Measurements from ENCODE around the gene EPS8.

Gene EPS8

GRCh38 chr12:15602051-15602672 lies 187.0 kb downstream of the EPS8 start:
- Histone ChIP-seq H3K27ac (ENCODE audit: low read length) (no peak overlapping the region), H3K9ac (ENCODE audit: low read length) (no peak overlapping the region), H3K36me3 (ENCODE audit: control insufficient read depth, low read depth, low read length) (no peaks in the 10 kb centered on the region), H3K9me3 (ENCODE audit: control insufficient read depth, low read depth, low read length) (no peaks in the 10 kb centered on the region), H3K4me1 (ENCODE audit: control insufficient read depth, low read depth, low read length) (no peaks in the 10 kb centered on the region), H3K27me3 (ENCODE audit: control insufficient read depth, insufficient read depth, low read length) (no peaks in the 10 kb centered on the region), H3K4me3 (ENCODE audit: low read length) (no peak overlapping the region)

- no peaks in the 10 kb centered on the region for H3K27me3 ChIP-seq (ENCODE audit: control insufficient read depth, insufficient read depth, low read length)
- no peaks in the 10 kb centered on the region for H3K36me3 ChIP-seq (ENCODE audit: control insufficient read depth, low read depth, low read length)
- no peaks in the 10 kb centered on the region for H3K9me3 ChIP-seq (ENCODE audit: control insufficient read depth, low read depth, low read length)
- no peaks in the 10 kb centered on the region for H3K4me1 ChIP-seq (ENCODE audit: control insufficient read depth, low read depth, low read length)
- no peak overlapping the region for H3K27ac ChIP-seq (ENCODE audit: low read length)
- no peak overlapping the region for H3K9ac ChIP-seq (ENCODE audit: low read length)
- no peak overlapping the region for H3K4me3 ChIP-seq (ENCODE audit: low read length)
Measured at GRCh38 chr12:15601210-15601800, 187.9 kb downstream of the EPS8 start.

GRCh38 chr12:15600223-15600935 lies 188.8 kb downstream of the EPS8 start:
- Histone ChIP-seq H3K36me3 (ENCODE audit: control insufficient read depth, low read depth, low read length) (no peaks in the 10 kb centered on the region), H3K4me1 (ENCODE audit: control insufficient read depth, low read depth, low read length) (no peaks in the 10 kb centered on the region), H3K27me3 (ENCODE audit: control insufficient read depth, insufficient read depth, low read length) (no peaks in the 10 kb centered on the region), H3K4me3 (ENCODE audit: low read length) (no peak overlapping the region), H3K9me3 (ENCODE audit: control insufficient read depth, low read depth, low read length) (no peaks in the 10 kb centered on the region), H3K27ac (ENCODE audit: low read length) (no peak overlapping the region), H3K9ac (ENCODE audit: low read length) (no peak overlapping the region)

- Histone ChIP-seq H3K9ac (ENCODE audit: low read length) (no peak overlapping the region), H3K27me3 (ENCODE audit: control insufficient read depth, insufficient read depth, low read length) (no peaks in the 10 kb centered on the region), H3K4me3 (ENCODE audit: low read length) (no peak overlapping the region), H3K36me3 (ENCODE audit: control insufficient read depth, low read depth, low read length) (no peaks in the 10 kb centered on the region), H3K27ac (ENCODE audit: low read length) (no peak overlapping the region), H3K9me3 (ENCODE audit: control insufficient read depth, low read depth, low read length) (no peaks in the 10 kb centered on the region), H3K4me1 (ENCODE audit: control insufficient read depth, low read depth, low read length) (no peaks in the 10 kb centered on the region)
Measured at GRCh38 chr12:15599266-15600037, 189.7 kb downstream of the EPS8 start.

DNA sequence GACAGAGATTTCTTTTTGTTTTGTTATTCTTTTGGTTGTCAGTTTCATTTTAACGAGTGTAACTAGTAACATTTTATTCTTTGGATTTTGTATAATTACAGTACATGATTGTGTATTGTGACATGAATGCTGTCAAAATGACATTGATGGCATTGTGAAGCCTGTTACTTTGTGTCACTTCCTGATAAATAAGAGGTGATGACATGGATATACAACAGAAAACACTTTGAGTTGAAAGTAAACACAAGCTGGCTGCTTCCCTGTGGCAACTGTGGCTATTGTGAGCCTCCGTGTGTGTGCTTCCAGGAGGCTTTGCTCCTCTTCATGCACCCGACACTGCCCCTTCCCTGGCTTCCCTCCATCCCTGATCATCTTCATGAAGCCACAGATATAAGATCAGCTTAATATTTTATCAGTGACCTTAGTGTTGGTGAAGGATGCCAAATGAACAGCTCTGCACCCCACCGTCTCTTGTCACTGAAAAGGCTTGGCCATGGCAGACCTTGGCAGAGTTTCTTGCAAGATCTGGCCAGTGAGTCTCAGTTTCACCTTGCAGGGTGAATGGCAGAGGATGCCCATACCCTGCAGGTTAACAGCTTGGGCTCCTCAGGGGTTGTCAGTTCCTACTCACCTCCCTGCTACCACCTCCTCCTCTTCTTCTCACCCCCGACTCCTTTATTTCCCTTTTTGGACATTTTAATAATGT lies 191.9 kb downstream of the EPS8 start:
- H3K9me3 ChIP-seq (ENCODE audit: control insufficient read depth, low read depth, low read length): no peaks in the 10 kb centered on the region
- no peak overlapping the region for H3K27ac ChIP-seq (ENCODE audit: low read length)

GRCh38 chr12:15596174-15596573 lies 193.0 kb downstream of the EPS8 start:
- Histone ChIP-seq H3K4me3 (ENCODE audit: low read length) (no peak overlapping the region), H3K9ac (ENCODE audit: low read length) (no peak overlapping the region), H3K27ac (ENCODE audit: low read length) (no peak overlapping the region), H3K36me3 (ENCODE audit: control insufficient read depth, low read depth, low read length) (no peaks in the 10 kb centered on the region), H3K4me1 (ENCODE audit: control insufficient read depth, low read depth, low read length) (peaks cover 4% of the 10 kb centered on the region), H3K9me3 (ENCODE audit: control insufficient read depth, low read depth, low read length) (no peaks in the 10 kb centered on the region), H3K27me3 (ENCODE audit: control insufficient read depth, insufficient read depth, low read length) (no peaks in the 10 kb centered on the region)

More for the DNA sequence above, 191.9 kb downstream of the EPS8 start:
- no peak overlapping the region for H3K4me3 ChIP-seq (ENCODE audit: low read length)
- H3K4me1 ChIP-seq (ENCODE audit: control insufficient read depth, low read depth, low read length): peaks cover 1% of the 10 kb centered on the region
- no peaks in the 10 kb centered on the region for H3K36me3 ChIP-seq (ENCODE audit: control insufficient read depth, low read depth, low read length)
- H3K27me3 ChIP-seq (ENCODE audit: control insufficient read depth, insufficient read depth, low read length): no peaks in the 10 kb centered on the region
- H3K9ac ChIP-seq (ENCODE audit: low read length): no peak overlapping the region

DNA sequence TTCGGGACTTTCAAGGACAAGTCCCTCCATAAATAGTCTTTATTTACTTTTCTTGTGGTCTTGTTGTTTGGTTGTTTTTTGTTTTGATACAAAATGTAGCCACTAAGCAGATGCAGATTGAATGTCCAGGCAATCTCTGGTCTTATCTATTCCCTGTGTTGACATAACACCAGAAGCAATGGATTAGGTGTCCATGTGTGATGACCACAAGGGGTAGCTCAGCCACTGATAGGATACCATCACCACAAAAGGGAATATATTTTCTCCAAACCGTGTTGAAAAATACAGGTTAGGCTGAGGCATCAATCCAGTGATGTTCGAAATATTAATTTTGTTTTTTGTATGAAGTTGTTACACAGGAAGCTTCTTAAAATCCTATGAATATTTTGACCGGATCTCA lies 196.3 kb downstream of the EPS8 start:
- Histone ChIP-seq H3K4me1 (ENCODE audit: control insufficient read depth, low read depth, low read length) (peaks cover 4% of the 10 kb centered on the region), H3K27ac (ENCODE audit: low read length) (no peak overlapping the region), H3K9ac (ENCODE audit: low read length) (no peak overlapping the region), H3K9me3 (ENCODE audit: control insufficient read depth, low read depth, low read length) (no peaks in the 10 kb centered on the region), H3K36me3 (ENCODE audit: control insufficient read depth, low read depth, low read length) (no peaks in the 10 kb centered on the region), H3K27me3 (ENCODE audit: control insufficient read depth, insufficient read depth, low read length) (no peaks in the 10 kb centered on the region), H3K4me3 (ENCODE audit: low read length) (no peak overlapping the region)

DNA sequence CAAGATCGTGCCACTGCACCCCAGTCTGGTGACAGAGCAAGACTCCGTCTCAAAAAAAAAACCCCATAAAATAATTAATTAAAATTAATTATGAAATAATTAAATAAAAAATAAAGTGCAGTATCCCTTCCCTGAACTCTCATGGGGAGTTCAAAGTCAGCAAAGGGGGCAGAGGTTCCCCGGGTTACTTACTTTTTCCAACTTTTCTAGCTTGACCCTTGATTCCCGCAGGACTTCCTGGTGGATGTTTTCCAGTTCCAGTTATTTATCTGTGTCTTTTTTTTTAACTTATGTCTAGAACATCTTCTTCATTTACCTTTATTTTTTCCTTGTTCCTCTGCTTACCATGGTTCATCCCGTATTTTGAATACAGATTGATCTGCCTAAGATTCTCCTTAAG lies 197.4 kb downstream of the EPS8 start:
- Histone ChIP-seq H3K27me3 (ENCODE audit: control insufficient read depth, insufficient read depth, low read length) (no peaks in the 10 kb centered on the region), H3K4me3 (ENCODE audit: low read length) (no peak overlapping the region), H3K9me3 (ENCODE audit: control insufficient read depth, low read depth, low read length) (no peaks in the 10 kb centered on the region), H3K9ac (ENCODE audit: low read length) (no peak overlapping the region), H3K4me1 (ENCODE audit: control insufficient read depth, low read depth, low read length) (peaks cover 4% of the 10 kb centered on the region), H3K27ac (ENCODE audit: low read length) (no peak overlapping the region), H3K36me3 (ENCODE audit: control insufficient read depth, low read depth, low read length) (no peaks in the 10 kb centered on the region)

GRCh38 chr12:15590180-15590826 lies 198.9 kb downstream of the EPS8 start:
- Histone ChIP-seq H3K36me3 (ENCODE audit: control insufficient read depth, low read depth, low read length) (no peaks in the 10 kb centered on the region), H3K27me3 (ENCODE audit: control insufficient read depth, insufficient read depth, low read length) (no peaks in the 10 kb centered on the region), H3K27ac (ENCODE audit: low read length) (no peak overlapping the region), H3K9me3 (ENCODE audit: control insufficient read depth, low read depth, low read length) (no peaks in the 10 kb centered on the region), H3K4me3 (ENCODE audit: low read length) (peak overlapping the region; percentile 50), H3K4me1 (ENCODE audit: control insufficient read depth, low read depth, low read length) (peaks cover 4% of the 10 kb centered on the region), H3K9ac (ENCODE audit: low read length) (no peak overlapping the region)

DNA sequence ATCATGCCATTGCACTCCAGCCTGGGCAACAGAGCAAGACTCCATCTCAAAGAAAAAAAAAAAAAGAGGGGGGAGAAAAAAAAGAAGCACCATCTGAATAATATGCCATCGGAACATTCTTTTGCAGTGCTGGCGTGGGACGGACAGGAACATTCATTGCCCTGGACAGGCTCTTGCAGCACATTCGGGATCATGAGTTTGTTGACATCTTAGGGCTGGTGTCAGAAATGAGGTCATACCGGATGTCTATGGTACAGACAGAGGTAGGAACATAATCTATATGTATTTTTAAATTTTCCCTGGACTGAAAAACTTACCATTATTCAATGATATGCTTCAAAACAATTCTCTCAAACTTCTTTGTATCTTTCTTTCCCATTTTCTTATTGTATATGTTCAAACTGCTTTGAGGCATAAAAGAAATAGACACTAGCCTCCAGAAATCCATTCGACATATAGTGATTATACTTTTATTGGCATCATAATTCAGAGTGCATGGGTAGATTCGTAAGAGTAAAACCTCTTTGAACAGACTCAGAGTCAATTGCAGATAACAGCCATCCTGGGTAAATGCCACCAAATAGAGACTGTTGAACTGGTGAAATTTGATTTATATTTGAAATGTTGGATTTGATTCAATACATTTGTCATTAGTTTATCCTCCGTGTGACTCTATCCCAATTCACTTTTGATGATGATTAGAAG lies 199.7 kb downstream of the EPS8 start:
- no peak overlapping the region for H3K27ac ChIP-seq (ENCODE audit: low read length)
- H3K4me3 ChIP-seq (ENCODE audit: low read length): no peak overlapping the region
- H3K4me1 ChIP-seq (ENCODE audit: control insufficient read depth, low read depth, low read length): peaks cover 4% of the 10 kb centered on the region
- no peaks in the 10 kb centered on the region for H3K27me3 ChIP-seq (ENCODE audit: control insufficient read depth, insufficient read depth, low read length)
- no peaks in the 10 kb centered on the region for H3K36me3 ChIP-seq (ENCODE audit: control insufficient read depth, low read depth, low read length)
- H3K9me3 ChIP-seq (ENCODE audit: control insufficient read depth, low read depth, low read length): no peaks in the 10 kb centered on the region
- no peak overlapping the region for H3K9ac ChIP-seq (ENCODE audit: low read length)
